A549 treated with RU486 at 1 μM for 4 hours (cell line): ENCODE measurements around the gene CIBAR2. TPM values are rescaled to one million over a fixed set of nuclear protein-coding genes. Genes with fewer than 3 reads are reported as not detected.

ENCODE experiments used
- total RNA-seq: library from RNA; stranded (reverse); fragments of 200-300 nt; extraction: Qiagen RNA extraction; gene quantifications from 5 replicates; pipeline ENCODE4 v1.2.3, GENCODE V29; 2022; ENCODE audit warnings: low read depth

CIBAR2 gene
- total RNA-seq: 0.10 TPM in 1 of 5 replicates, not detected in the others

GRCh38 chr16:85112364-85112763, at the start of gene CIBAR2:
TSS of gene CIBAR2 (minus strand) at chr16:85112472. CDS start at chr16:85112352, 120 bp downstream.

Other genes starting within 250 kb of the CIBAR2 start
- 53.1 to 68.2 TPM (median 64.5 TPM) in 5 replicates for gene ZDHHC7, start 100.9 kb downstream of the CIBAR2 start, total RNA-seq
- 1.3 to 2.2 TPM (median 2.0 TPM) in 5 replicates for gene KIAA0513, start 84.7 kb downstream of the CIBAR2 start, total RNA-seq